ENCODE results near the gene ADK.
"Not testable (repeated sequence)": the region's sequence is repeated elsewhere in the genome, so short reads cannot be mapped to it uniquely, and the experiment has no call there.

Gene ADK

DNA sequence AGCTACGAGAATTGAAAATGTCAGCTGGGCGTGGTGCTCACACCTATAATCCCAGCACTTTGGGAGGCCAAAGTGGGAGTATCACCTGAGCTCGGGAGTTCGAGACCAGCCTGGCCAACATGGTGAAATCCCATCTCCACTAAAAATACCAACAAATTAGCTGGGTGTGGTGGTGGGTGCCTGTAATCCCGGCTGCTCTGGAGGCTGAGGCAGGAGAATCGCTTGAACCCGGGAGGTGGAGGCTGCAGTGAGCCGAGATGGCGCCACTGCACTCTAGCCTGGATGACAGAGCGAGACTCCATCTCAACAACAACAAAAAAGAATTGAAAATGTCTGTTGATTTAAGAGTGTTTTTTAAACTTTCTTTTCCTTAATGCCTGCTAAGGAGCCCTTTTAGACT is 4.0 kb upstream of the ADK start:
- not testable (repeated sequence) for DNase-seq (ENCODE audit: low read depth)

DNA sequence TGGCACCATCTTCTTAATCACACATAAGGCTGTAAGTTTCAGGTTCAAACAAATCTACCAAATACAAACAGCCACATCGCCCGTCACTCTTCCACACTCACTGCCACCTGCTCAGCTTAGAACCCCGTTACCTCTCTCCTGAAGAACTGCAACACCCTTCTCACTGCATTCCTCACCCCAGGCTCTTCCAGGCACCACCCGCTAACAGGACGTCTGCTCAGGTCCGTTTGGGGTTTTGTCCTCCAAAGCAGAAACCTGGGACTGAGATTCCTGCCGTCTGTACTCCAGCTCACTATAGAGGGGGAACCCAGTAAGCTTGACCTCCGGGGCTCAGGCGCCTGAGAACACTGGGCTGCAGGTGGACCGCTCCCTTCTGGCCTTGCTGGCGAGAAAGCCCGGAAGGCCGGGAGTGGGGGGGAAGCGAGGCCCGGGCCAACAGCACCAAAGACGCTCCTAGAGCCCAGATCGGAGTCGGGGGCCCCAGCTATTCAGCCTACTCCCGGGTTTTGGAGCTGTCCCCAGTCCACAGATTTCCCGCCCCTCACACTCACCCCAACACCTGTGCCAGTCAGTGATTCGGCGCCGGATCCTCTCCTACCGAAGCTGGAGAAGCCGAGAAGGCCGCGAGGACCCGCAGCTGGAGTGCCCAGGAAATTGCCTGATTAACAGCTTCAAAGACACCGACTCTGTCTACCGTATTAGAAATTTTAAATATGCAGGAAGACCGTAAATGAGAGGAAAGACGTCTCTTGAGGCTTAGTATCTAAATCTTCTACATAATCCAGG is 624 bp upstream of the ADK start, which contains the start of gene AP3M1:
AP3M1 (minus strand) TSS at position 625 of the 786 bp plus-strand sequence. CDS start 12,449 bp downstream, outside the sequence.
- DNase-seq (ENCODE audit: low read depth): no peak

DNA sequence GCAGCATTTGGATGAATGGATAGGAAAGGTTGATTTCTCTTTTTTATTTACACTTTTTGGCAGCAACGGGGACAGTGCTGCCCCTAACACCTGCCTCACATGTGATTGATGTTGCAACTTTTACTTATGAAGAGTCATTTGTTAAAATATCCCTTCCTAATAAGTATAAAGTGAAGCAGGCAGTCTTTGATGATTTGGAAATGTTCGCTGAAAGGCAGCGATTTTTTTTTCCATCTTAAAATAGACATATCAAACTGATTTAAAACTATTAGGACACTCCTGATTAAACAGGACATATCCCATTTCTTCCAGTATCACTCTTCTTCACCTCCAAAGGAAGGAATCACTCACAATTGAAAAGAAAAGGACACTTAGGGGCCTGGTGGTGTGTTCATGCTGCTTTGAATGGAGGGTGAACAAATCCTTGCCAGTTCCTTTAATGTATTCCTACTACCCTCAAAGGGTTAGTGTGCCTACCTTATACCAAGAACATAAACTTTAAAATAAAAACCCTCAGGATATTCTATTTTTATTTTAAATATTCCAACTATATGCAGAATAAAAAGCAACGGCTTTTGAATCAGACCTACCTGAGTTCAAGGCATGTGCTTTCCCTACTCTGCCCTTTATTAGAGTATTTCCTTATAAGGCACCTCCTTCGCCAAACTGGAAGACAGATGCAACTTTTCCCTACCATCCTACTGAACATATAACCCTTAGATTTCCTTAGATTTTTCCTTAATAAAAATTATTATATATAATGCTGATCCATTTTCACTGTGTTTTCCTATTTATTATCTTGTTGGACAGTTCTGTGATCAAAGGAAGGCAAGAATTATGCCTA is 1.1 kb downstream of the ADK start:
- no peak for DNase-seq (ENCODE audit: low read depth)

DNA sequence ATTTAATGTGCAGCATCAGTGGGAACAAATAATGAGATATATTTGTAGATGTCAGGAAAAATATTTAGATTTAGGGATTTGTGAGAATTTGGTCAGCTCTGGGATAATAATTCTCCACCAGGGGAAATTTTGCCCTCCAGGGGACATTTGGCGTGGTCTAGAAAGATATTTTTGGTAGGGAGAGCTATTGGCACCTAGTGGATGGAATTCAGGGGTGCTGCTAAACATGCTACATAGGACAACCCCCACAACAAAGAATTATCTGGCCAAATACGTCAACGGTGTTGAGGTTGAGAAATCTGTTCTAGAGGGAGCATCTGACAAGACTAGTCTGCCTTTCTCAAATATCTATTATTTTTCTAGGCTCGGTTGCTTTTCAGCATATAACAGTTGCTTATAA is 2.1 kb downstream of the ADK start:
- DNase-seq (ENCODE audit: low read depth): no peak

DNA sequence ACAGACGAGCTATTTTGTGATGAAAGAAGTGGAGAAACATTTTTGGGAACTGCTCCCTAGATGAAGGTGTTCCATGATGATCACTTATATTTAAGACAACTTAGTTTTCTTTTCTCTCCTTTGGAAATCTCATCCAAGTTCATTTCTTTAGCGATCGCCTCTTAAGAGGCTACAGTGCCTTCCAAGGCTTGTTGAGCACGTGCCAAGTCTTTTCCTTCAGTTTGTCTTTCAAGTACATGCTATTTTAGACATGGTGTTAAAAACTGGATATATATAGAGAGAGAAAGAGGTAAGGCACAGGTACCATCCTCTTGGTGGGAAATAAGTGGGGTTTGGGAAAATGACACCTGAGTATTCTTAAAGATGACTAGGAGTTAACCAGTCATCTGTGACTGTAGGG is 2.7 kb downstream of the ADK start:
- DNase-seq (ENCODE audit: low read depth): no peak

DNA sequence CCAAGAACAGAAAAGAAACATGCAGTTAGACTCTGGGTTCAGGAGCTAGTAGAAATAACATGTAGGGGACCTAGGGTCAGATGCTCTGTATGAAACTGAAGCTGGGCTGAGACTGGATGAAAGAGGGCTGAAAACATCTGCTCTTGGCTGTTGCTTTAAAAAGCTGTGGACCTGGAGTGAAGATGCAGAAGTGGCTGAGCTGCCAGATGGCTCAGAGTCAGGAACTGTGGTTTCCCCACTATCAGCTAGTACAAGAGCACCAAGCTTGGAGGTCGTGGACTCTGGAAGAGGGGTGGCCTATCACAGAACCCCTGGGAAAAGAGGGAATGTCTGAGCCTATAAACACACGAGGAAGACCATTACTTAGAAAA is 5.9 kb downstream of the ADK start:
- no peak for DNase-seq (ENCODE audit: low read depth)

DNA sequence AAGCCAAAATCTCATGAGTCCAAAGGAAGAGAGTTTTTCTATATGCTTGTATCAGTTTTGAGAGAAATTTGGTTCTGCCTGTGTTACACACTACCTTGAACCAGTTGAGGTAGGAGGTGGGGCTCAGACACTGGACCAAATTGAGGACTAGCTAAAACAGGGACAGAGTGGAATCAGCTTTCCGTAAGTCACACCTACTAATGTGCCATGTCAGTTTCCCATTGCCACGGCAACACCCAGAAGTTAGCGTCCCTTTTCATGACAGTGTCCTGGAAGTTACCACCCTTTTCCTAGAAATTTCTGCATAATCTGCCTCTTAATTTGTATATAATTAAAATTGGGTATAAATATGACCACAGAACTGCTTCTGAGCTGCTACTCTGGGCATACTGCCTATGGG is 9.0 kb downstream of the ADK start:
- DNase-seq (ENCODE audit: low read depth): no peak

DNA sequence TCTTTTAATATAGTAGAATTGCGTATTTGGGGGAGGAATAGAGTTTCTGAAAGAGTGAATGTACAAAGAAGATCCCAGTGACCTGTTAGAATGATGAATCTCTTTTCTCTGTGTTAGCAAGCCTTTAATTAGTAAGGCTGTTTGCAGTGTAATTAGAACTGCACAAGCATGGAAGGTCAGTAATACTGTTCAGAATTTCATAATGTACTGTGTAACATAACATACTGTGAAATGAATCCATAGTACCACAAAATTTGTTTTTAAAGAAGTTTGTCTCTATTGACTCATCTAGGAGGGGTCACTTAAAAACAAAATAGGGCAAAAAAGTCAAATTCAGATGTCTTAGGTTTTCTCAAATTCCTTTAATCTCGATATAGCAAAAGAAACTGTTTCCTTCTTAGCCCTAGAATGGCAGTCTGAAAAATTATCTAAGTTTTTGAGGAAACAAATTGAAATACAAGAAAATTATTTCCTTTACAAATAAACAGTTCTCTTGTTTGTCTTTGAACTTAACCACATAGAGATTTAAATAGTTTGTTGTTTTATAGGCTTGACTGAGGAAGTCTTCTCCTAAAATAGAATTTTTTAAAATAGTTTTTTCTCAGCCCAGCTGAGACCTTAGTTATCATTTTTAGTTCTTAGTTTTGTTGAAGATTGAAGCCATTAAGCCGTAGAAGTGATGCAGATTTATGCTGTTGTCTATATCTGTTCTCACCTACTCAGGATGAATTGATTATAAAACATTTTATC is 12.5 kb downstream of the ADK start:
- DNase-seq (ENCODE audit: low read depth): no peak

DNA sequence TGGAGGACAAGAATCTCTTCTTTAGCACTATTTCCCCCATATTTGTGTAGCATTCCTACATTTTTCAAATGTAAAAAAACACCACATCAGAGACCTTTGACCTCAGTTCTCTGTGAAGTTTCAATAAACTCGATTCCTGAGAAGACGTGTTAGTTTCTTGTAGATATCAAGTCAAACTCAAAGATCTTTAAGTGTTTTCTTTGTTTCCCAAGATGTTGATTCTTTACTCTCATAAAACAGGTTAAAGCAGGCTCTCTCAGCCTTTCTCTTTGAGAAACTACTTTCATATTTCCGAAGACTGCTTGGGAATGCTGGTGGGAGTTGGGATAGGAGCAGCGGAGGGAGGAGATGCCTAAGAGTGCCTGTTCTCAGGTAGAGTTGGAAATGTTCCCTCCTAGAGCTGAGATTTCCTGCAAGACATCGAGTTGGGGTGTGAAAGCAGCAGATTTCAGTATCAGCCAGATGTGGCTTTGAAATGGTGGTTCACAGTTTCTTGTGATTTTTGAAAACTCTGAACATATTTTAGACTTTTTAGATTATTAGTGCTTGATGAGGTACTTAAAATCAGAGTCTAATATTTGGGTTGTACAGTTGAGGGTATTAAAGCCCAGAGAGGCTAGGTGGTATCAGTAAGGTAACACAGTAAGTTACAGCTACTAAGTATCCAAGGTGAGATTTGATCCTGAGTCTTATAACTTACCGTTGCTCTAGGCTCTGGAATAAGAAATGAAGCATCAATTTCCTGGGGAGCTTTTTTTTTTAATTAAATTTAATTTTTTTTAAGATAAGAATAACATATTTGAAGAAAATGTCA is 13.9 kb downstream of the ADK start:
- DNase-seq (ENCODE audit: low read depth): no peak

DNA sequence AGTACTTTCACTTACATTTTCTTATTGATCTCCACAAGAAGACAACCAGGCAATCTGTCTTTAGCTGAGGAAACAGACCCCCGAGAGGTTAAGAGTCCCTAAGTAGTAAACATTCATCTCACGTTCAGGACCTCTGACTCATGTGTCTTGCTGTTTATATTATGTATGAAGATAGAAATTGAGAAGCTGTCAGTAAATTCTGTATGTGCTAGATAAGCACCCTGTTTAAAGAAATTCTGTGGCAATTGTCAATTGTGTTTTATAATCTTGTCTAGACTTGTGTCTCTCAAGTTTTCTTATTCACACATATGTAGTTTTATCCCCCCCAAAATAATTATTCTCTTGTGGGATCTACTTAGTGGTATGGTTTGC is 14.5 kb downstream of the ADK start:
- no peak for DNase-seq (ENCODE audit: low read depth)

DNA sequence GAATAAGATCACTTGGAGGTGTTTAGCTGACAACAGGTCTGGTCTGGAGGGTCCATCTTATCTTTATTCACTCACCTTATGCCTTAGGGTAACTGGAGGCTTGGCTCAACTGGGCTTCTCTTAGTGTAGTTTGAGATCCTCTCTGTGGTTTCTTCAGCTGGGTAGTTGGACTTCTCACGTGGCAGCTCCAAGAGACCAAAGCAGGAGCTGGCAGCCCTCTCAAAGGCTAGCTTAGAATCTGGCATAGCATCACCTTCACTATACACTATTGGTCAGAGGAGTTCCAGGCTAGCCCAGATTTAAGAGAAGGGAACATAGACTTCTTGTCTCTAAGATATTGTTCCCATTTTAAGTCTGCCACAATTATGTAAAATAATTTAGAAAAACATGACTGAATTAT is 16.4 kb downstream of the ADK start:
- no peak for DNase-seq (ENCODE audit: low read depth)

DNA sequence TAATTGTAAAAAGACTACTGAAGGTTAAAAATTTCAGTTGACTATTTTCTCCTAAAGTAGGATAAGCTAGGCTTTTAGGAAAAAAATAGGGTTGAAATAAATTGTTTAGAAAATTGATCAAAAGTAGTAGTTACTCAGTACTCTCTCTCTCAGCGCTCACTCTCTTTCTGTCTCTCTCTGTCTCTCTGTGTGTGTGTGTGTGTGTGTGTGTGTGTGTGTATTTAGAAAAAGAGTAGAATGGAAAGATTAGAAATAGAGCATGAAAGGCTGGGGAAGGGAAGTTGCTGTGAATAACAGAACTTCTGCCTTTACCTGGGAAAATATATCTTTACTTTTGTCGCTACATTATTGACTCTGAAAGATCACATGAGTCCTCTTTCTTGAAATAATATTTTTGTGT is 20.6 kb downstream of the ADK start:
- no peak for DNase-seq (ENCODE audit: low read depth)

DNA sequence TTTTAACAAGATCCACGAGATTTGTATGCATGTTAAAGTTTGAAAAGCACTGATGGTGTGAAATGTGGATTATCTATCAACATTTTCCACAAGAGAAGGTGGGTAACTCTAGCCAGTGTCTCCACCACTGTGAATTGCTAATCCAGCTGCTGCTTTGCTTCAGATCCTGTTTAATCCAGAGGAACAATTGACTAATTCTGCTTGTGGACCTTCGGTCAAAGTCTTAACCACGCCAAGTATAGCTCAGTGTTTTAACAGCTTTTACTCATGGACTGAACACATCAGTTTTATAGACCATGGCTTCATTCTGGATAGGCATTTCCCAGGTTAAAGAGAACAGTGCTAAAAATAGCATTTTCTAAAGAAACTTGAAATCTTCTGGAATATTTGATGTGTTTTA is 23.5 kb downstream of the ADK start:
- DNase-seq (ENCODE audit: low read depth): no peak

DNA sequence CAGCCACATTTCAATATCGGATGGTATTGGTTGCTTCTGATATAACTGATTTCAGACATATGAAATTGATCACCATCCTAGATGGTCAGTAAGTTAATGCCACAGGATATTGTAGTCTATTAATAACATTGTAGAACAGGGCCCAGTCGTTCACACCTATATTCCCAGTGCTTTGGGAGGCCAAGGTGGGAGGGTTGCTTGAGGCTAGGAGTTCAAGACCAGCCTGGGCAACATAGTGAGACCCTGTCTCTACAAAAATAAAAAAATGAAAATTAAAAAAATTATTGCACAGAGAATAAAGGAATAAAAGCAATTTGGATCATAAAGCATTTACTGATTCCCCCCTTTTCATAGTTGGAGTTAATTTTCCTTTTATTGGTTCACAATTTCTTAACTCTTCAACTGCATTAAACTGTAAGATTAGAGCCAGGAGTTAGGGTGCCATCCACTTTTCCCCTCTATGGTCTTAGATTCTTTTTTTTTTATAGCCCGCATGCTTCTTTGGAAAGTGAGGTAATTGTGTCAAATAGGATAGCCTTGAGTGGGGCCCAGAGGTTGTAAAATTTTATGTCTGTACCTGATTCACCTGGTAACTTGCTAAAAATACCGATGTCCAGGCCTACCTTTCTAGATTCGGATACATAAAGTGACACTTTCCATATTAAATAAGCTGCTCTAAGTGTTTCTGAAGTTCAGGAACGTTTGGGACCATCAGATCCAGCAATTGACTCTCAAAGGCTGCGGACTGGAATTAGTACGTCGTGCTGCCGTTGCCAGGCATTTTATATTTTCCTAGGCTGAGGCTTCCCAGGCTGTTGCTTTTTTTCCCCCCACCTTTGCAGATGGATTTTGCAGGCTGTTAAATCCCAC is 24.7 kb downstream of the ADK start:
- DNase-seq (ENCODE audit: low read depth): no peak

DNA sequence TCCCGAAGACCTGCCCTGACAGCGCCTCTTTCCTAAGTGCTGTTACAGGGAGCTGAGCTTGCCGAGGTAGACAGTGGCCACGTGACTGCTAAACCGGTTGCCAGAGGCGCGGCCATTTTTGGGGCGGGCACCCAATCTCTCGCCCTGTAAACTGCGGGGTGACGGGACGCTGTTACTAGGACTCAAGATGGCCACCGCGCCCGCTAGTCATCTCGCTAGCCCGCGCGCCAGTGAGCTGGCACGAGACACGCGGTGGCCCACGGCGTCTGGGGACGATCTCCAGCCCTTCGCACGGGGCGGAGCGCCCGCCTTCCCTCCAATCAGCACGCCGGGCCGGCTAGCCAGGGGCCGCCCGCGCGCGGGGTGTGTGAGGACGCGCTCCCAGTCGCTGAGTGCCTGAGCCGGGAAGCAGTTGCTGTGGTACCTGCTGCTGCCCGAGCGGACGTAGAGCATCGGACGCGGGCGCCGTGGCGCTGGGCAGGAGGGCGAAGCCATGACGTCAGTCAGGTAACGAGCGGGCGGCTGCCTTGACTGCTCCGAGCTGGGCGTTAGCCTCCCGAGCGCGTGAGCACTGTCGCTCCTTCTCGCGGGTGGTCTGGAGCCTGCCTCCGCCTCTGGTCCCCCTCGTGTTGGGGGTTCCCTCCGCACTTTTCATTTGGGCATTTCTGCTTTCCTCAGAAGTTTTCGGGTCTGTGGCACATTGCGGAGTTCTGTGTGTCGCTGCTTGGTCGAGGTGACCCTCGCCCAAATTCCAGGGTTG is 25.5 kb downstream of the ADK start:
- DNase-seq (ENCODE audit: low read depth): peak; percentile 85

DNA sequence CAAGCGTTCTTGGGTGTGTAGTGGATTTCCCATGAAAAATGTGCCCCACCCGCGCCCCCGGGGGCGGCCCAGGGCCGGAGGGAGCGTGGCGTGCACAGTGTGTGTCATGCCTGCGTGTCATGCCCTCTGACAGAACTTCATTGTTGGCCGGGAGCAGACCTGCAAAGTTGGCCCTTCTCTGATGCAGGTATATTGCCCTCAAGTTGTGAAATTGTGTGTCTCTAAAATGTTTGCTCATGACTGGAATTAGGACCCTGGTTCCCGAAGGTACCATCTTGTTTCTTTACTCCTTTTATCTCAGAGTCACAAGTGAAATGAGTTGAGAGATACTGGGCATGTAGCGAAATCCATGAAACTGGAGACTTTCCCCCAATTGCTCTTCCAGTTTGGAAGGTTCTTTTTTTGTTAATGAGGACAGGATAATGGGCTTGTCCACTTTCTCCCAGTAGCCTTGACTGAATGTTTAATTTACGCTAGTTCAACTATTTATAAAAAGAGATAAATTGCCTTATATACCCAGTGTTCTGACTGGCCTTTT is 26.2 kb downstream of the ADK start:
- no peak for DNase-seq (ENCODE audit: low read depth)

DNA sequence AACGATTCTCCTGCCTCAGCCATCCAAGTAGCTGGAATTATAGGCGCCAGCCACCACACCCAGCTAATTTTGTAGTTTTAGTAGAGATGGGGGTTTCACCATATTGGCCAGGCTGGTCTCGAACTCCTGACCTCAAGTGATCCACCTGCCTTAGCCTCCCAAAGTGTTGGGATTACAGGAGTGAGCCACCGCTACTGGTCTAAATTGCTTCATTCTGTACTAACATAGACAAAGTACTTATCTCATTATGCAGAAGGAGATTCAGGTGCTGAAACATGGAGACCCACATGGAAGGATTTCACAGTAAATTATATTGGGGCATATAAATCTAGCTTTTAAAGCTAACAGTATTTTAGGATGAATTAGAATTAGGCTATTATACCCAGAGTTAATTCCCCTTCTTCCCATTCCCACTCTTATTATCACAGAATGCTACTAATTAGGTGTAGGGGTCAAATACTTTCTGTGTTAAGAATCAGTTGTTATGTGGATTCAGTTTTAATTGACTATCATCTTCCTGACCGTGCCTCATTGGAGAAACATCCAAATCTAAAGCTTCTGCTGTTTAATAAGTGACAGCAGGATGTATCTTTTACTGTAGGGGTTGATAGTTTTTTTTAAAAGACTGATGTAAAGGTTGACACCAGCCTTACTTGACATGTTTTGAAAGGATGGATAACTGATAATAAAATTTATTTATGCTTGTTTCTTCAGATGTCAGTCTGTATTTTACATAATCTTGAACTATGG is 27.2 kb downstream of the ADK start:
- no peak for DNase-seq (ENCODE audit: low read depth)

DNA sequence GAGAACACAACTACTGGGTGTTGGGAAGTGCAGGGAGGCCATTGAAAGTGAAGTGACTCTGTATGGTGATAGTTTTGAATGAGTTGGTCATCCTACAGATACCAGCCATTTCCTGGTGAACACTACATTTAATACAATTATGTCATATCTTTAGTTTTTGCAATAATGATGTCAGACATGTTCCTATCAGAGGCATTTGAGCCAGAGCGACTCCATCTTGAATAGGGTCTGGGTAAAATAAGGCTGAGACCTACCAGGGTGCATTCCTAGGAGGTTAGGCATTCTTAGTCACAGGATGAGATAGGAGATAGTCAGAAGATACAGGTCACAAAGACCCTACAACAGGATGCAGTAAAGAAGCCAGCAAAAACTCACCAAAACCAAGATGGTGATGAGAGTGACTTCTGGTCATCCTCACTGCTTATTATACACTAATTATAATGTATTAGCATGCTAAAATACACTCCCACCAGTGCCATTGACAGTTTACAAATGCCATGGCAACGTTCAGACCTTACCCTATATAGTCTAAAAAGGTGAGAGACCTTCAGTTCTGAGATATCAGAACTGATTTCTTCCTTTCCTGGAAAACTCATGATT is 28.2 kb downstream of the ADK start:
- DNase-seq (ENCODE audit: low read depth): no peak

DNA sequence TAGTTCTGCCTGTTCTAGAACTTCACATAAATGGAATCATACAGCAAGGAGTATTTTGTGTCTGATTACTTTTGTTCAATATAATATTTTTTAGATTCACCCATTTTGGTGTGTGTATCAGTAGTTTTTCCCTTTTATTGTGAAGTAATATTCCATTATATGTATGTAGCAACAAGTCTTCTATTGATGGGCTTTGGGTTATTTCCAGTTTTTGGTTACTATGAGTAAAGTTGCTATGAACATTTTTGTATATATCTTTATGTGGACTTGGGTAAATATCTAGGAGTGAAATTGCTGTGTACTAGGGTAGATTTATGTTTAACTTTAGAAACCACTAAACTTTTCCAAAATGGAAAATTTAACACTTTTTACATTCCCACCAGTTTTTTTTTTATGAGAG is 35.7 kb downstream of the ADK start:
- no peak for DNase-seq (ENCODE audit: low read depth)

Data from HS-27A (cell line).